Common myeloid progenitor, CD34-positive (primary cell): ENCODE results near the gene PCDHB7. TPM values are rescaled to one million over a fixed set of nuclear protein-coding genes. Genes with fewer than 3 reads are reported as not detected.
A peak's percentile ranks its signal among the peaks of the same experiment; 100 is the strongest.
"Not testable (repeated sequence)": the region's sequence is repeated elsewhere in the genome, so short reads cannot be mapped to it uniquely, and the experiment has no call there.

ENCODE experiments used
- CTCF ChIA-PET: fragments of 350-600 bp; sonication (Branson Sonifier 250); formaldehyde crosslinking; loops from one replicate; lab custom pipeline; 2021; ENCODE audit warnings: antibody characterized with exemption; lab: Charles Lee
- POLR2A ChIA-PET: fragments of 350-600 bp; sonication (Branson Sonifier 250); formaldehyde crosslinking; loops from one replicate; lab custom pipeline; 2021; ENCODE audit warnings: antibody characterized with exemption; lab: Charles Lee
- DNase-seq, 3 donors: peaks; one replicate each; pipeline versions ENCODE4 v3.0.0 to v3.0.0-alpha.2; 2013
- H3K27ac ChIP-seq, 2 experiments: 1 replicate in 1 of 2; 2 replicates in 1 of 2; pipeline ENCODE4 v1.7.0; 2013; ENCODE audit warnings: inconsistent platforms in 2 of 2, low read length in 2 of 2, mild to moderate bottlenecking in 2 of 2, low read depth in 1 of 2, moderate library complexity in 1 of 2; ENCODE audit not compliant: severe bottlenecking in 2 of 2, insufficient read depth in 1 of 2, poor library complexity in 1 of 2
- H3K27me3 ChIP-seq, 5 experiments: replicated peaks in 2 of 5; 1 replicate in 3 of 5; 2 replicates in 2 of 5; pipeline versions ENCODE4 v1.6.1 to v1.7.0; 2013; ENCODE audit warnings: low read length in 4 of 5, mild to moderate bottlenecking in 2 of 5, moderate library complexity in 2 of 5, inconsistent platforms in 1 of 5; ENCODE audit not compliant: insufficient read depth in 5 of 5, control insufficient read depth in 4 of 5
- H3K36me3 ChIP-seq, 4 experiments: 1 replicate in 2 of 4; 2 replicates in 2 of 4; pipeline versions ENCODE4 v1.6.1 to v1.7.0; 2013; ENCODE audit warnings: low read length in 3 of 4, control low read depth in 1 of 4, mild to moderate bottlenecking in 1 of 4; ENCODE audit not compliant: control insufficient read depth in 4 of 4, insufficient read depth in 4 of 4
- H3K4me1 ChIP-seq, 4 experiments: 1 replicate in 3 of 4; 2 replicates in 1 of 4; pipeline versions ENCODE4 v1.6.1 to v1.7.1; 2013; ENCODE audit warnings: low read length in 3 of 4, mild to moderate bottlenecking in 3 of 4, control low read depth in 1 of 4, inconsistent platforms in 1 of 4, moderate library complexity in 1 of 4; ENCODE audit not compliant: control insufficient read depth in 4 of 4, insufficient read depth in 4 of 4; ENCODE audit errors: control extremely low read depth in 1 of 4
- H3K4me3 ChIP-seq, 7 experiments: 1 replicate in 4 of 7; 2 replicates in 3 of 7; pipeline versions ENCODE4 v1.5.1 to v1.7.0; 2013; ENCODE audit warnings: mild to moderate bottlenecking in 7 of 7, low read length in 6 of 7, moderate library complexity in 6 of 7, inconsistent platforms in 2 of 7, low read depth in 2 of 7, control low read depth in 1 of 7; ENCODE audit not compliant: insufficient read depth in 4 of 7, control insufficient read depth in 1 of 7; ENCODE audit errors: extremely low read depth in 1 of 7
- H3K9me3 ChIP-seq, 5 experiments: 1 replicate in 4 of 5; 2 replicates in 1 of 5; pipeline versions ENCODE4 v1.6.1 to v1.7.1; 2013; ENCODE audit warnings: low read length in 4 of 5, mild to moderate bottlenecking in 2 of 5, inconsistent platforms in 1 of 5, low read depth in 1 of 5, moderate library complexity in 1 of 5; ENCODE audit not compliant: control insufficient read depth in 4 of 5, insufficient read depth in 2 of 5; ENCODE audit errors: control extremely low read depth in 1 of 5
- WGBS: methylation state at CpG from one replicate; pipeline ENCODE4 v1.1.5; 2013; ENCODE audit not compliant: insufficient coverage; 5-methylcytosine and 5-hydroxymethylcytosine counted together
- polyA plus RNA-seq: library from polyadenylated mRNA; unstranded; fragments of 120-200 nt; gene quantifications from one replicate; pipeline ENCODE4 v1.2.1, GENCODE V29; 2013

PCDHB7 gene
- not detected for polyA plus RNA-seq

GRCh38 chr5:141172381-141173204 lies at the start of gene PCDHB7:
Gene PCDHB7 (plus strand): TSS chr5:141172644. CDS start chr5:141172836, 192 bp downstream.
- Histone ChIP-seq H3K4me1 (no peaks in the 10 kb centered on the region), H3K9me3 (peaks cover 4 to 28% (median 19%) of the 10 kb centered on the region in 5 experiments), H3K36me3 (no peaks in the 10 kb centered on the region), H3K27me3 (peaks cover 10 to 29% (median 16%) of the 10 kb centered on the region in 5 experiments), H3K4me3 (no peak within 1 kb of the TSS), H3K27ac (no peak within 1 kb of the TSS)
- POLR2A ChIA-PET, result no interaction called here
- peak in 2 of 3 donors; percentile 11 to 27 for DNase-seq
- 37% methylated on average over 16 of the region's 20 CpGs for WGBS
- CTCF ChIA-PET, result no interaction called here

- WGBS, result 24% methylated on average over 20 of the region's 73 CpGs
These were observed 48.9 kb upstream of the PCDHB7 start for GRCh38 chr5:141123396-141124135.

GRCh38 chr5:141127305-141127704 lies 45.1 kb upstream of the PCDHB7 start:
- POLR2A ChIA-PET, result no interaction called here
- WGBS, result no CpG with 5 or more reads among the region's 1 CpG
- Histone ChIP-seq H3K36me3 (no peaks in the 10 kb centered on the region), H3K4me3 (no peak overlapping the region), H3K4me1 (no peaks in the 10 kb centered on the region), H3K27me3 (peaks cover 0 to 14% (median 2%) of the 10 kb centered on the region in 5 experiments), H3K27ac (no peak overlapping the region), H3K9me3 (peaks cover 0 to 14% (median 6%) of the 10 kb centered on the region in 5 experiments)
- CTCF ChIA-PET, result no interaction called here
- no peak for DNase-seq

More at GRCh38 chr5:141123396-141124135, 48.9 kb upstream of the PCDHB7 start:
- H3K4me3 ChIP-seq, H3K36me3 ChIP-seq, DNase-seq, POLR2A ChIA-PET, CTCF ChIA-PET, H3K4me1 ChIP-seq, H3K27ac ChIP-seq: not testable (repeated sequence)
- Histone ChIP-seq H3K27me3 (peaks cover 0 to 21% (median 3%) of the 10 kb centered on the region in 5 experiments), H3K9me3 (peaks cover 2 to 17% (median 9%) of the 10 kb centered on the region in 5 experiments)

GRCh38 chr5:141135030-141135717 lies 37.3 kb upstream of the PCDHB7 start, which contains the start of gene PCDHB5:
Gene PCDHB5 (plus strand): TSS chr5:141135206. CDS start chr5:141135435, 229 bp downstream.
- H3K27me3 ChIP-seq, result peaks cover 2 to 18% (median 6%) of the 10 kb centered on the region in 5 experiments
- H3K4me1 ChIP-seq, result no peaks in the 10 kb centered on the region
- H3K27ac ChIP-seq, result no peak within 1 kb of the TSS
- H3K9me3 ChIP-seq, result peaks cover 0 to 24% (median 20%) of the 10 kb centered on the region in 5 experiments
- H3K36me3 ChIP-seq, result no peaks in the 10 kb centered on the region
- ChIA-PET POLR2A (interaction anchor here (0.6 kb wide), 1 partner anchor 412 kb away, joined by 5 read pairs; no protein-coding TSS in a partner anchor), CTCF (no interaction called here)
- peak; percentile 3 to 22 (median 5) for DNase-seq
- H3K4me3 ChIP-seq, result peak within 1 kb of the TSS in 3 of 7 experiments; percentile 40 to 56 (median 42)
- WGBS, result 22% methylated on average over 20 of the region's 22 CpGs

- ChIA-PET CTCF (no interaction called here), POLR2A (interaction anchor here (0.6 kb wide), 1 partner anchor 411 kb away, joined by 5 read pairs; no protein-coding TSS in a partner anchor)
- H3K27me3 ChIP-seq, result peaks cover 2 to 18% (median 6%) of the 10 kb centered on the region in 5 experiments
These were observed 36.7 kb upstream of the PCDHB7 start for GRCh38 chr5:141135718-141136266.

GRCh38 chr5:141137346-141137745 lies 35.1 kb upstream of the PCDHB7 start:
- H3K4me1 ChIP-seq, H3K4me3 ChIP-seq, DNase-seq, H3K36me3 ChIP-seq, CTCF ChIA-PET, H3K27ac ChIP-seq, POLR2A ChIA-PET: not testable (repeated sequence)
- H3K27me3 ChIP-seq, result peaks cover 2 to 18% (median 6%) of the 10 kb centered on the region in 5 experiments
- peaks cover 0 to 24% (median 20%) of the 10 kb centered on the region in 5 experiments for H3K9me3 ChIP-seq
- 52% methylated on average over 20 of the region's 34 CpGs for WGBS

More at GRCh38 chr5:141135718-141136266, 36.7 kb upstream of the PCDHB7 start:
- Histone ChIP-seq H3K4me1 (no peaks in the 10 kb centered on the region), H3K27ac (no peak overlapping the region), H3K9me3 (peaks cover 0 to 24% (median 20%) of the 10 kb centered on the region in 5 experiments), H3K4me3 (peak overlapping the region in 2 of 7 experiments; percentile 13 to 56), H3K36me3 (no peaks in the 10 kb centered on the region)
- DNase-seq, result no peak
- WGBS, result 44% methylated on average over 19 of the region's 19 CpGs
